Neutrophil (primary cell): Measurements from ENCODE around the gene SEMA3D.

Experiments used
- H3K27ac ChIP-seq: fragments of 200-600 bp; sonication (generic); 2 replicates; pipeline ENCODE4 v1.5.1; 2016; ENCODE audit warnings: mild to moderate bottlenecking, moderate library complexity
- H3K27me3 ChIP-seq: fragments of 200-600 bp; sonication (generic); 2 replicates; pipeline ENCODE4 v1.6.0; 2016; ENCODE audit warnings: mild to moderate bottlenecking
- H3K36me3 ChIP-seq: fragments of 200-600 bp; sonication (generic); 2 replicates; pipeline ENCODE4 v1.5.1; 2017
- H3K4me1 ChIP-seq, 2 experiments: fragments of 200-600 bp in 1 of 2; sonication (generic) in 1 of 2; 1 replicate in 1 of 2; 2 replicates in 1 of 2; pipeline versions ENCODE4 v1.5.1 to v1.6.1; 2013 to 2016; ENCODE audit warnings: low read depth in 1 of 2, low read length in 1 of 2, mild to moderate bottlenecking in 1 of 2, moderate library complexity in 1 of 2; ENCODE audit not compliant: control insufficient read depth in 1 of 2, insufficient read depth in 1 of 2
- H3K4me3 ChIP-seq, 2 experiments: fragments of 200-600 bp in 1 of 2; sonication (generic) in 1 of 2; 1 replicate in 1 of 2; 2 replicates in 1 of 2; pipeline ENCODE4 v1.5.1; 2013 to 2016; ENCODE audit warnings: low read depth in 1 of 2, low read length in 1 of 2, mild to moderate bottlenecking in 1 of 2, moderate library complexity in 1 of 2
- H3K9me3 ChIP-seq: fragments of 200-600 bp; sonication (generic); 2 replicates; pipeline ENCODE4 v1.5.1; 2016
- TF ChIP-seq, protein P1 (sequence below): fragments of 200-600 bp; sonication (generic); IDR thresholded peaks from 2 replicates; pipeline ENCODE4 v1.5.1; 2016; ENCODE audit warnings: antibody characterized with exemption

SEMA3D gene

GRCh38 chr7:85176197-85176596 is 10.7 kb downstream of the SEMA3D start:
- H3K27me3 ChIP-seq: no peaks in the 10 kb centered on the region
- H3K36me3 ChIP-seq: no peaks in the 10 kb centered on the region
- TF ChIP-seq, protein P1, sequence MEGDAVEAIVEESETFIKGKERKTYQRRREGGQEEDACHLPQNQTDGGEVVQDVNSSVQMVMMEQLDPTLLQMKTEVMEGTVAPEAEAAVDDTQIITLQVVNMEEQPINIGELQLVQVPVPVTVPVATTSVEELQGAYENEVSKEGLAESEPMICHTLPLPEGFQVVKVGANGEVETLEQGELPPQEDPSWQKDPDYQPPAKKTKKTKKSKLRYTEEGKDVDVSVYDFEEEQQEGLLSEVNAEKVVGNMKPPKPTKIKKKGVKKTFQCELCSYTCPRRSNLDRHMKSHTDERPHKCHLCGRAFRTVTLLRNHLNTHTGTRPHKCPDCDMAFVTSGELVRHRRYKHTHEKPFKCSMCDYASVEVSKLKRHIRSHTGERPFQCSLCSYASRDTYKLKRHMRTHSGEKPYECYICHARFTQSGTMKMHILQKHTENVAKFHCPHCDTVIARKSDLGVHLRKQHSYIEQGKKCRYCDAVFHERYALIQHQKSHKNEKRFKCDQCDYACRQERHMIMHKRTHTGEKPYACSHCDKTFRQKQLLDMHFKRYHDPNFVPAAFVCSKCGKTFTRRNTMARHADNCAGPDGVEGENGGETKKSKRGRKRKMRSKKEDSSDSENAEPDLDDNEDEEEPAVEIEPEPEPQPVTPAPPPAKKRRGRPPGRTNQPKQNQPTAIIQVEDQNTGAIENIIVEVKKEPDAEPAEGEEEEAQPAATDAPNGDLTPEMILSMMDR: no peak
- H3K9me3 ChIP-seq: no peaks in the 10 kb centered on the region
- H3K27ac ChIP-seq: no peak overlapping the region
- H3K4me1 ChIP-seq: no peaks in the 10 kb centered on the region
- H3K4me3 ChIP-seq: no peak overlapping the region

DNA sequence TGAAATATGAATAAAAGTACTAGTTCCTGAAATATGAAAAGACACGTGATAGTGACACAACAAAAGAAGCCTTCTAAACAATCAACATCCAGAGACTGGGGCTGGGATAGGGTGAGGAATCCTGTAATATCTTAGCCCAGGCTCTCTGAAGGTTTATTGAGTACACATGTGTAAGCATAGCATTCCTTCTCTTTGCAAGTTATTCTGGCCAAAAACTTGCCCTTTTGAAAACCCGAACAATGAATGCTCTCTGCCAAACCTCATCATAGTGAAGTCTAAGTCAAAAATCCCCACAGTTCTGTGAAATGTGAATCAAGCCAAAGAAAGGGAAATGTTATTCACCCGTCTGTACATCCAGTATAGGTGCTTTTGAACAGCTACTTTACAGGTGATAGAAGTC is 11.6 kb downstream of the SEMA3D start:
- no peak overlapping the region for H3K27ac ChIP-seq
- no peaks in the 10 kb centered on the region for H3K4me1 ChIP-seq
- no peaks in the 10 kb centered on the region for H3K36me3 ChIP-seq
- TF ChIP-seq, protein P1: no peak
- H3K27me3 ChIP-seq: no peaks in the 10 kb centered on the region
- H3K4me3 ChIP-seq: no peak overlapping the region
- no peaks in the 10 kb centered on the region for H3K9me3 ChIP-seq

DNA sequence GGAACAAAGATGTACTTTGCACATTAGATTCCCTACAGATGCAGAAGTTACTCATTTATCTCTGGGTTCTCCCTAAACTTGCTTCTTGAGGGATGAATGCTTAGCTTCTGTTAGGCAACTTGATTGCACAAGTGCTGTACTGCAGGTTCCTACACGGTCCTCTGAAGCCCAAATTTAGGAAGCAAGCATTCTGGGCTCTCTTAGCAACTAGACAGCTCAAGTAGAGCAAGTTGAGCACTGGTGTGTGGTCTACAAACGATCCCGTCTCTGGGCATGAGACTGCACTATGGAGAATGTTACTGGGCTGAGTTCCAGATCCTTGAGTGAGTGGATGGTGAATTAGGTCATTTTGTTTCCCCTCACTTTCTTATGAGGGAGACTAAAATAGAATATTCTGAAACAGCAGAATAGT is 14.3 kb downstream of the SEMA3D start:
- no peaks in the 10 kb centered on the region for H3K9me3 ChIP-seq
- no peaks in the 10 kb centered on the region for H3K27me3 ChIP-seq
- H3K4me3 ChIP-seq: no peak overlapping the region
- TF ChIP-seq, protein P1: no peak
- no peak overlapping the region for H3K27ac ChIP-seq
- no peaks in the 10 kb centered on the region for H3K36me3 ChIP-seq
- H3K4me1 ChIP-seq: no peaks in the 10 kb centered on the region

GRCh38 chr7:85167636-85168035 is 19.2 kb downstream of the SEMA3D start:
- Histone ChIP-seq H3K4me1 (no peaks in the 10 kb centered on the region), H3K4me3 (no peak overlapping the region), H3K27me3 (no peaks in the 10 kb centered on the region), H3K27ac (no peak overlapping the region), H3K9me3 (no peaks in the 10 kb centered on the region), H3K36me3 (no peaks in the 10 kb centered on the region)
- TF ChIP-seq, protein P1: no peak

DNA sequence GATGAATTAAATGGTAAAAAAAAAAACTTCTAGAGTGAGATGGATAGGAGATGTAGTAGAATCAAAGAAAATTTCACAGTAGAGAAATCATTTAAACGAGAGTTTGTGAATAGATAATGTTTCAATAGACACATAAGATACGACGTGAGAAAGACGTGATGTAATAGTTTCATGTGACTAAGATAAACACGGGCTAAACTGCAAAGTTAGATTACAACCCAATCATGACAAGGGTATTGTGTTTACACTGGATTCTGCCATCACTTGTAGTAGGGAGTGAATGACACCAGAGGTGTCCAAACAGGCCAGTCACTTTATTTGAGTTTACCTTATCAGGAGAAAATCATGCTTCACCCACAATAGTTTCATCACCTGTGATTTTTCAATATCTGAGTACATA is 21.6 kb downstream of the SEMA3D start:
- Histone ChIP-seq H3K4me1 (no peaks in the 10 kb centered on the region), H3K4me3 (no peak overlapping the region)

More for the DNA sequence above, 21.6 kb downstream of the SEMA3D start:
- no peaks in the 10 kb centered on the region for H3K36me3 ChIP-seq
- H3K9me3 ChIP-seq: no peaks in the 10 kb centered on the region
- no peaks in the 10 kb centered on the region for H3K27me3 ChIP-seq
- TF ChIP-seq, protein P1: no peak
- no peak overlapping the region for H3K27ac ChIP-seq
